ENCODE results near the gene PDE7B. TPM values are rescaled to one million over a fixed set of nuclear protein-coding genes. Genes with fewer than 3 reads are reported as not detected.

PDE7B gene
- total RNA-seq, 4 donors from 2014 or later: 15.4 to 28.6 (median 18.8) TPM

DNA sequence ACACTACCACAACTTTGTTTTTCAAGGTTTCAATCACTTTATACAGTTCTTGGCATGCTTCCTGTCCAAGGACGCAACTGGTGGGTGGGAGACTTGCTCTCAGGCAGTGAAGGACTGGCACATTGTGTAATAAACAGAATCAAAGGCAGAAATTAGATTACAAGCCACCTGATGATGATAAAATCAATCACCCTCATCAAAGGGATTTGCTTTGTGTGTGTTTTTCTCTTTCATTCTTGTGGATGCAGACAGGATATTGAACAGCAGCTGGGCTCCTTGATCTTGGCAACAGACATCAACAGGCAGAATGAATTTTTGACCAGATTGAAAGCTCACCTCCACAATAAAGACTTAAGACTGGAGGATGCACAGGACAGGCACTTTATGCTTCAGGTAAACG, 327.2 kb downstream of the PDE7B start:
- Histone ChIP-seq H3K27me3 (no peaks in the 10 kb centered on the region), H3K4me3 (no peak overlapping the region), H3K36me3 (no peaks in the 10 kb centered on the region), H3K9me3 (no peaks in the 10 kb centered on the region), H3K27ac (no peak overlapping the region), H3K4me1 (no peaks in the 10 kb centered on the region)
- DNase-seq: no peak
- intact Hi-C loops (cut with DNase I; ENCODE audit: low total_unique reads): no loop called here
- TF ChIP-seq, protein P1, sequence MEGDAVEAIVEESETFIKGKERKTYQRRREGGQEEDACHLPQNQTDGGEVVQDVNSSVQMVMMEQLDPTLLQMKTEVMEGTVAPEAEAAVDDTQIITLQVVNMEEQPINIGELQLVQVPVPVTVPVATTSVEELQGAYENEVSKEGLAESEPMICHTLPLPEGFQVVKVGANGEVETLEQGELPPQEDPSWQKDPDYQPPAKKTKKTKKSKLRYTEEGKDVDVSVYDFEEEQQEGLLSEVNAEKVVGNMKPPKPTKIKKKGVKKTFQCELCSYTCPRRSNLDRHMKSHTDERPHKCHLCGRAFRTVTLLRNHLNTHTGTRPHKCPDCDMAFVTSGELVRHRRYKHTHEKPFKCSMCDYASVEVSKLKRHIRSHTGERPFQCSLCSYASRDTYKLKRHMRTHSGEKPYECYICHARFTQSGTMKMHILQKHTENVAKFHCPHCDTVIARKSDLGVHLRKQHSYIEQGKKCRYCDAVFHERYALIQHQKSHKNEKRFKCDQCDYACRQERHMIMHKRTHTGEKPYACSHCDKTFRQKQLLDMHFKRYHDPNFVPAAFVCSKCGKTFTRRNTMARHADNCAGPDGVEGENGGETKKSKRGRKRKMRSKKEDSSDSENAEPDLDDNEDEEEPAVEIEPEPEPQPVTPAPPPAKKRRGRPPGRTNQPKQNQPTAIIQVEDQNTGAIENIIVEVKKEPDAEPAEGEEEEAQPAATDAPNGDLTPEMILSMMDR (IDR thresholded peaks at IDR 0.05): no peak
- TF ChIP-seq POLR2A (IDR thresholded peaks at IDR 0.05): no peak

DNA sequence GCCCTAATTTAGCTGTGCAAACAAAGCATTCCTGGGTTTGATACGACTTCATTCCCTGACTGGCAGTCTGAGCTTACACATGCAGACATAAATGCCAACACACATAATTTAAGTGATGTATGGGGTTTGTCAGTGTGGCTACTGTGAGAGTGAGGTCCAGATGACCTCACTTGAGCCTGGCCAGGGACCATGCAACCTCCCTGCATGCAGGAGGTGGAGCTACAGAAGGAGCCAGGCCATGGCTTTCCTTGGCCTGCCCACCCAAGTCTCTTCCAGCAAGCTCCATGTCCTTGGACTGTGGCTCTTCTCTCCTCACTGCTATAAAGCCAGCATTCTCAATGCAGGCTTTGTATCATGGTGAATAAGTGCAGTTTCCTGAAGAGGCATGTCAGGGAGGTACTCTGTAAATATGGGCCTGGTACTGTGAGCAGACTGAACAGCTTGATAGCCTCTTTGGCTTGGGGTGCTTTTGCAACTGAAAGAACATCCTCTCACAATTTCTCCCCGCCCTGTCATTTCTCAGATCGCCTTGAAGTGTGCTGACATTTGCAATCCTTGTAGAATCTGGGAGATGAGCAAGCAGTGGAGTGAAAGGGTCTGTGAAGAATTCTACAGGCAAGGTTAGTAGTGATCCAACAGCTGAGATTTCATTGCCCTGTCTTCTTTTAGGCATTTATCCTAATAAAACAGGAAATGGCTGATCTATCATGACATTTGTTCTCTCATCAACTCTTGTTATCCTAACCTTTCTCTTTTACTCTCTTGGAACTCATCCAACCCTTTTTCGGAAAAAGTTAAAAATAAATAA, 329.4 kb downstream of the PDE7B start:
- DNase-seq: no peak
- TF ChIP-seq, protein P1 (IDR thresholded peaks at IDR 0.05): no peak
- no peak for TF ChIP-seq POLR2A (IDR thresholded peaks at IDR 0.05)
- Histone ChIP-seq H3K27ac (peak overlapping the region in 1 of 2 donors; percentile 2), H3K4me1 (no peaks in the 10 kb centered on the region), H3K36me3 (no peaks in the 10 kb centered on the region), H3K9me3 (no peaks in the 10 kb centered on the region), H3K27me3 (no peaks in the 10 kb centered on the region), H3K4me3 (no peak overlapping the region)
- intact Hi-C loops (cut with DNase I; ENCODE audit: low total_unique reads): no loop called here

DNA sequence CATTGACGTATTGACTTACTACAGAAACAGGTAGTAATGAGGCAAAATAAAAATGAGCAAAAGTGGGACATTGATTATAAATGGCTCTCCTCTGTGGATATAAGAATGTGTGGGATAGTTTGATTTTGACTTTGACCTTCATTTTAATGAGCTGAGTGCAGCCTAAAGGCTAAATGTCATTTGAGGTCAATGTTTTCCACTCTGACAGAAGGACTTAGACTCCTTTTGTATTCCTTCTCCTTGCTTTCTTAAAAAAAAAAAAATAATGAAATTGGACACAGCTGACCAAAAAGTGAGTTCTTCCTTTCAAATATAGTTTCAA, 330.0 kb downstream of the PDE7B start:
- H3K4me3 ChIP-seq: no peak overlapping the region
- intact Hi-C loops (cut with DNase I; ENCODE audit: low total_unique reads): no loop called here
- no peaks in the 10 kb centered on the region for H3K9me3 ChIP-seq
- no peak overlapping the region for H3K27ac ChIP-seq
- H3K27me3 ChIP-seq: no peaks in the 10 kb centered on the region
- DNase-seq: no peak
- H3K4me1 ChIP-seq: no peaks in the 10 kb centered on the region
- H3K36me3 ChIP-seq: no peaks in the 10 kb centered on the region
- TF ChIP-seq POLR2A (IDR thresholded peaks at IDR 0.05): no peak
- TF ChIP-seq, protein P1 (IDR thresholded peaks at IDR 0.05): no peak

DNA sequence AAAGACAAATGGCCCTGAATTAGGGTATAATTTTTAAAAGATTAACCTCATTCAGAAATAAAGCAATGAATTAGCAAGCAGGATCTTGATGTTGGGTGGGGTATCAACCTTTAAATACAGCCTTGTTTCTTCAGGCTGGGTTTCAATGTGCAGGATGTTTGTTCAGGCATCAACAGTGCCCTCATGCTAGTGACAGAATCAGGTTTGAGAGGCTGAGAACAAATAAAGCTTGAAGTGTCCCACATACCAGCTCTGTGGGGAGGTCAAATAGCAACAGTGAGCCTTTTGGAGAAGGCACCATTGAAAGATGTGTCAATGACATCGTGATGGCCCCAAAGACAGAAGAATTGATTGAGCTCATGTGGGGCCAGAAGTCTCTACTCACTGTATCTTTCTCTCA, 330.4 kb downstream of the PDE7B start:
- Histone ChIP-seq H3K27ac (no peak overlapping the region), H3K4me1 (no peaks in the 10 kb centered on the region), H3K4me3 (no peak overlapping the region), H3K36me3 (no peaks in the 10 kb centered on the region), H3K27me3 (no peaks in the 10 kb centered on the region), H3K9me3 (no peaks in the 10 kb centered on the region)
- intact Hi-C loops (cut with DNase I; ENCODE audit: low total_unique reads): no loop called here
- no peak for DNase-seq
- no peak for TF ChIP-seq POLR2A (IDR thresholded peaks at IDR 0.05)
- TF ChIP-seq, protein P1 (IDR thresholded peaks at IDR 0.05): no peak

DNA sequence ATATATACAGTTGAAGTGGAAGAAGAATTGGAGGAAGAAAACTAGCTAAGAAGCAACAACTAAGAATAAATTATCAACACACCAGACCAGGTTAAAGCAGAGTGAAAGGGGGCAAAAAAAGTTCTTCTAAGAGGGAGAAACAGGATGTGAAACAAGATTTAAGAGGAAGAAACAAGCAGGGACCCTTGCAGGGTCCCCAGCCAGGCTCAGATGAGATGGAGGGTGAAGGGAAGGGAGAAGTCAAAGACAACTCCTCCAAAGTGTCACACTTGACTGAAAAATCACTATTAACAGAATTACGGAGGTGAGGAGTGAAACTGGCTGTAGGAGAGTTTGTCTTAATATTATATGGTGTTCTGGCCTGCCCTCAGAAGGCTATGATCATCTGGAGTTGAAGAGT, 333.2 kb downstream of the PDE7B start:
- no peak overlapping the region for H3K4me3 ChIP-seq
- no peaks in the 10 kb centered on the region for H3K36me3 ChIP-seq
- intact Hi-C loops (cut with DNase I; ENCODE audit: low total_unique reads): no loop called here
- no peaks in the 10 kb centered on the region for H3K27me3 ChIP-seq
- no peak overlapping the region for H3K27ac ChIP-seq
- H3K4me1 ChIP-seq: no peaks in the 10 kb centered on the region
- H3K9me3 ChIP-seq: no peaks in the 10 kb centered on the region
- DNase-seq: no peak
- no peak for TF ChIP-seq POLR2A (IDR thresholded peaks at IDR 0.05)
- TF ChIP-seq, protein P1 (IDR thresholded peaks at IDR 0.05): no peak

Data from uterus (tissue), 4 donors.